ENCODE results near the gene CDA. TPM values are rescaled to one million over a fixed set of nuclear protein-coding genes. Genes with fewer than 3 reads are reported as not detected.

Gene CDA
- total RNA-seq, 2 donors from 2014 or later: 0.92 to 3.0 TPM

DNA sequence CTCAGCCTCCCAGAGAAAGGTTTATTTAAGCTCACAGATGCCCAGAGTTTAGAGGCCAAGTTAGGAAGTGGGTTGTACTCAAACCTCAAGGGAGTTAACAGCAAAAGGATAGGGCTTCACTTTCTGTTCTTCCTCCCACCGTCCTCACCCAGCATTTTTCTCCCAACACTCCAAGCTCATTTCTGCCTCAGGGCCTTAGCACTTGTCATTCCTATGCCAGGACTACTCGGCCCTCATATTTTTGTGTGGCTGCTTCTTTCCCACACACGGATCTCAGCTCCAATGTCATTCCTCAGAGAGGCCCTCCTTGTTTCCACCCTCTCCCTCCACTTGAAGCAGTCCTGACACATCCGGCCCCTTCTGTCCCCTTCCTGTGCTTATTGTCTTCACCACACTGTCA, 23.7 kb upstream of the CDA start:
- Histone ChIP-seq H3K36me3 (no peaks in the 10 kb centered on the region), H3K27me3 (replicated peaks; ENCODE audit: insufficient read depth) (no peaks in the 10 kb centered on the region), H3K4me1 (ENCODE audit: control insufficient read depth in 1 of 2, low read depth in 2 of 2) (no peaks in the 10 kb centered on the region), H3K27ac (no peak overlapping the region), H3K9me3 (no peaks in the 10 kb centered on the region), H3K4me3 (no peak overlapping the region)
- TF ChIP-seq, protein P1, sequence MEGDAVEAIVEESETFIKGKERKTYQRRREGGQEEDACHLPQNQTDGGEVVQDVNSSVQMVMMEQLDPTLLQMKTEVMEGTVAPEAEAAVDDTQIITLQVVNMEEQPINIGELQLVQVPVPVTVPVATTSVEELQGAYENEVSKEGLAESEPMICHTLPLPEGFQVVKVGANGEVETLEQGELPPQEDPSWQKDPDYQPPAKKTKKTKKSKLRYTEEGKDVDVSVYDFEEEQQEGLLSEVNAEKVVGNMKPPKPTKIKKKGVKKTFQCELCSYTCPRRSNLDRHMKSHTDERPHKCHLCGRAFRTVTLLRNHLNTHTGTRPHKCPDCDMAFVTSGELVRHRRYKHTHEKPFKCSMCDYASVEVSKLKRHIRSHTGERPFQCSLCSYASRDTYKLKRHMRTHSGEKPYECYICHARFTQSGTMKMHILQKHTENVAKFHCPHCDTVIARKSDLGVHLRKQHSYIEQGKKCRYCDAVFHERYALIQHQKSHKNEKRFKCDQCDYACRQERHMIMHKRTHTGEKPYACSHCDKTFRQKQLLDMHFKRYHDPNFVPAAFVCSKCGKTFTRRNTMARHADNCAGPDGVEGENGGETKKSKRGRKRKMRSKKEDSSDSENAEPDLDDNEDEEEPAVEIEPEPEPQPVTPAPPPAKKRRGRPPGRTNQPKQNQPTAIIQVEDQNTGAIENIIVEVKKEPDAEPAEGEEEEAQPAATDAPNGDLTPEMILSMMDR (IDR thresholded peaks at IDR 0.05): no peak
- ATAC-seq (ENCODE audit: insufficient number of reproducible peaks, low FRiP score, low read depth) (no peak), DNase-seq (ENCODE audit: low spot score) (no peak)

DNA sequence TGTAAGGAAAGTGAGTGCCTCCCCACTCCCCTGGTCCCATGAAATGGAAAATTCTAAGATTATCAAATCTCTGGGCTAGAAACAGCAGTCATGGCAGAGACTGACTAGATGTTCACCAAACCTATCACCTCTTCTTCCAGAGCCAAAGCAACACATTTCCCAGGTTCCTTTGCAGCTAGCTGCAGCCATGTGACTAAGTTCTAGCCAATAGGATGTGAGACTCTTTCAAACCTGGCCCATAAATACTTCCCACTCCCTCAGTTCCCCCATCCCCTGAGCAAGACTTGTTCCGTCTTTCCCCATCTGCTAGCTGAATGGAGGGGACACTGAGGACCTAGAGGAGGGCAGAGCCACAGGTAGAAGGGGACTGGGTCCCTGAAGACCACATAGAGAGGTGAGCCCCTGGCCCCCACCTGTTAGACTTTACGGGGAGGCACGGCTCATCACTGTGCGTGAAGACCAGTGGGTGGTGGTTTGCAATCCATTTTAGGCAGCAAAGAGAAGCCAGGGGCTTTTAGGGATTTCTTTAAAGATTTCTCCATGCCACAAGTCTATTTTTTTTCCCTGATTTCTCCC, 19.3 kb upstream of the CDA start:
- ATAC-seq (ENCODE audit: insufficient number of reproducible peaks, low FRiP score, low read depth): no peak
- no peak overlapping the region for H3K4me3 ChIP-seq
- no peaks in the 10 kb centered on the region for H3K36me3 ChIP-seq
- no peaks in the 10 kb centered on the region for H3K27me3 ChIP-seq (replicated peaks; ENCODE audit: insufficient read depth)
- no peaks in the 10 kb centered on the region for H3K4me1 ChIP-seq (ENCODE audit: control insufficient read depth in 1 of 2, low read depth in 2 of 2)
- DNase-seq (ENCODE audit: low spot score): no peak
- H3K27ac ChIP-seq: no peak overlapping the region
- TF ChIP-seq, protein P1 (IDR thresholded peaks at IDR 0.05): no peak
- H3K9me3 ChIP-seq: no peaks in the 10 kb centered on the region

- H3K9me3 ChIP-seq: no peaks in the 10 kb centered on the region
- H3K27ac ChIP-seq: no peak overlapping the region
- ATAC-seq (ENCODE audit: insufficient number of reproducible peaks, low FRiP score, low read depth) (no peak), DNase-seq (ENCODE audit: low spot score) (no peak)
- TF ChIP-seq, protein P1 (IDR thresholded peaks at IDR 0.05): no peak
- no peaks in the 10 kb centered on the region for H3K27me3 ChIP-seq (replicated peaks; ENCODE audit: insufficient read depth)
- H3K4me3 ChIP-seq: no peak overlapping the region
- H3K4me1 ChIP-seq (ENCODE audit: control insufficient read depth in 1 of 2, low read depth in 2 of 2): no peaks in the 10 kb centered on the region
- no peaks in the 10 kb centered on the region for H3K36me3 ChIP-seq
These were observed 17.5 kb upstream of the CDA start for GRCh38 chr1:20571427-20571826.

GRCh38 chr1:20573987-20574386, 14.9 kb upstream of the CDA start:
- no peaks in the 10 kb centered on the region for H3K4me1 ChIP-seq (ENCODE audit: control insufficient read depth in 1 of 2, low read depth in 2 of 2)
- H3K27ac ChIP-seq: no peak overlapping the region
- DNase-seq (ENCODE audit: low spot score) (no peak), ATAC-seq (ENCODE audit: insufficient number of reproducible peaks, low FRiP score, low read depth) (no peak)
- no peak overlapping the region for H3K4me3 ChIP-seq
- no peaks in the 10 kb centered on the region for H3K36me3 ChIP-seq
- TF ChIP-seq, protein P1 (IDR thresholded peaks at IDR 0.05): no peak
- no peaks in the 10 kb centered on the region for H3K9me3 ChIP-seq
- H3K27me3 ChIP-seq (replicated peaks; ENCODE audit: insufficient read depth): no peaks in the 10 kb centered on the region

- no peaks in the 10 kb centered on the region for H3K27me3 ChIP-seq (replicated peaks; ENCODE audit: insufficient read depth)
- H3K27ac ChIP-seq: no peak overlapping the region
- no peaks in the 10 kb centered on the region for H3K9me3 ChIP-seq
- ATAC-seq (ENCODE audit: insufficient number of reproducible peaks, low FRiP score, low read depth) (no peak), DNase-seq (ENCODE audit: low spot score) (no peak)
- no peaks in the 10 kb centered on the region for H3K36me3 ChIP-seq
- no peaks in the 10 kb centered on the region for H3K4me1 ChIP-seq (ENCODE audit: control insufficient read depth in 1 of 2, low read depth in 2 of 2)
- TF ChIP-seq, protein P1 (IDR thresholded peaks at IDR 0.05): peak; percentile 35
- H3K4me3 ChIP-seq: no peak overlapping the region
These were observed 14.0 kb upstream of the CDA start for GRCh38 chr1:20574686-20575540.
